Hepatocyte (in vitro differentiated cells): ENCODE data around the gene THAP2.

Experiments
- CTCF ChIP-seq: fragments of 200-600 bp; sonication (generic); IDR thresholded peaks from 2 replicates; pipeline ENCODE4 v1.5.1; 2016; ENCODE audit warnings: antibody characterized with exemption, mild to moderate bottlenecking; ENCODE audit not compliant: poor library complexity
- EZH2phosphoT487 ChIP-seq: fragments of 200-600 bp; sonication (generic); IDR thresholded peaks from one replicate; pipeline ENCODE4 v1.6.1; 2018; ENCODE audit warnings: antibody characterized with exemption, mild to moderate bottlenecking, low read depth, moderate library complexity; ENCODE audit not compliant: unreplicated experiment, severe bottlenecking

- TF ChIP-seq CTCF, result no peak
- no peak for TF ChIP-seq EZH2phosphoT487
These were observed 24.8 kb upstream of the THAP2 start for GRCh38 chr12:71639341-71639760.
